Endothelial cell of umbilical vein (primary cell): ENCODE measurements around the gene CCL17. TPM values are rescaled to one million over a fixed set of nuclear protein-coding genes. Genes with fewer than 3 reads are reported as not detected.
A peak's percentile ranks its signal among the peaks of the same experiment; 100 is the strongest.

Experiments
- BruUV-seq: library from RNA; stranded (reverse); fragments of 400-500 nt; replicated peaks from 2 replicates; lab custom pipeline; 2021; lab: Mats Ljungman, UMichigan
- CTCF ChIA-PET: fragments of 300-600, 350-600 bp; sonication (Branson Sonifier 250); formaldehyde crosslinking; loops from one replicate; lab custom pipeline; 2021; ENCODE audit warnings: antibody characterized with exemption, inconsistent platforms; lab: Charles Lee
- POLR2A ChIA-PET: fragments of 300-600, 350-600 bp; sonication (Branson Sonifier 250); formaldehyde crosslinking; loops from one replicate; lab custom pipeline; 2021; ENCODE audit warnings: antibody characterized with exemption, inconsistent platforms; lab: Charles Lee
- DNase-seq: peaks from one replicate; pipeline ENCODE4 v3.0.0-alpha.2; 2011; ENCODE audit warnings: low read depth, low spot score
- FAIRE-seq: peaks from 2 replicates; lab custom pipeline; 2011; peaks lifted over from hg19 to GRCh38; lab: Jason Lieb, UNC
- H2AFZ ChIP-seq: 2 replicates; pipeline ENCODE4 v1.6.0; 2012; ENCODE audit warnings: low read depth, low read length, control low read depth, inconsistent platforms
- H3K27ac ChIP-seq: 2 replicates; pipeline ENCODE4 v1.5.1; 2011; ENCODE audit warnings: low read depth, mild to moderate bottlenecking, control low read depth, low read length, moderate library complexity; ENCODE audit not compliant: insufficient read depth
- H3K27me3 ChIP-seq, 2 experiments: 2 replicates each; pipeline versions ENCODE4 v1.6.0 to v1.6.1; 2011; ENCODE audit warnings: low read length in 2 of 2, mixed read lengths in 1 of 2; ENCODE audit not compliant: control insufficient read depth in 2 of 2, insufficient read depth in 2 of 2
- H3K36me3 ChIP-seq, 2 experiments: 2 replicates in 1 of 2; 3 replicates in 1 of 2; pipeline ENCODE4 v1.5.1; 2011; ENCODE audit warnings: low read length in 2 of 2, mild to moderate bottlenecking in 1 of 2, moderate library complexity in 1 of 2; ENCODE audit not compliant: control insufficient read depth in 2 of 2, insufficient read depth in 2 of 2; ENCODE audit errors: extremely low read depth in 1 of 2
- H3K4me1 ChIP-seq: 3 replicates; pipeline ENCODE4 v1.5.1; 2011; ENCODE audit warnings: mild to moderate bottlenecking, low read length; ENCODE audit not compliant: control insufficient read depth, insufficient read depth; ENCODE audit errors: extremely low read depth
- H3K4me2 ChIP-seq: 2 replicates; pipeline ENCODE4 v1.6.1; 2011; ENCODE audit warnings: low read length, control low read depth, mixed read lengths; ENCODE audit not compliant: insufficient read depth
- H3K4me3 ChIP-seq, 3 experiments: fragments of 200-600 bp in 1 of 3; sonication (generic), shearing (Covaris generic) in 1 of 3; replicated peaks in 1 of 3; 2 replicates each; pipeline ENCODE4 v1.5.1; 2011 to 2016; ENCODE audit warnings: control low read depth in 3 of 3, low read length in 3 of 3, mild to moderate bottlenecking in 2 of 3, inconsistent platforms in 1 of 3, low read depth in 1 of 3, moderate library complexity in 1 of 3; ENCODE audit not compliant: insufficient read depth in 1 of 3
- H3K79me2 ChIP-seq: 2 replicates; pipeline ENCODE4 v1.6.0; 2012; ENCODE audit warnings: low read length, inconsistent platforms; ENCODE audit not compliant: control insufficient read depth, insufficient read depth
- H3K9ac ChIP-seq: replicated peaks from 2 replicates; pipeline ENCODE3; 2011; ENCODE audit warnings: low read length, control low read depth; ENCODE audit not compliant: insufficient read depth; ENCODE audit errors: extremely low read depth
- H3K9me1 ChIP-seq: replicated peaks from 3 replicates; pipeline ENCODE4 v1.6.0; 2011; ENCODE audit warnings: mild to moderate bottlenecking, low read length; ENCODE audit not compliant: control insufficient read depth, insufficient read depth; ENCODE audit errors: extremely low read depth
- H3K9me3 ChIP-seq: replicated peaks from 2 replicates; pipeline ENCODE4 v1.5.1; 2012; ENCODE audit warnings: low read length, inconsistent platforms; ENCODE audit not compliant: control insufficient read depth, insufficient read depth
- H4K20me1 ChIP-seq: replicated peaks from 2 replicates; pipeline ENCODE3; 2011; ENCODE audit warnings: mild to moderate bottlenecking, low read length; ENCODE audit not compliant: control insufficient read depth, insufficient read depth; ENCODE audit errors: extremely low read depth
- CTCF ChIP-seq, 2 donors: IDR thresholded peaks; 1 replicate in 1 of 2; 2 replicates in 1 of 2; pipeline ENCODE4 v1.5.1; 2011; ENCODE audit warnings: low read length in 2 of 2, mild to moderate bottlenecking in 2 of 2, moderate library complexity in 2 of 2, control low read depth in 1 of 2, inconsistent platforms in 1 of 2, low read depth in 1 of 2; ENCODE audit not compliant: insufficient read depth in 1 of 2; ENCODE audit errors: extremely low read depth in 1 of 2
- dilution Hi-C: fragments of 300-500 bp; cut with MboI; formaldehyde crosslinking; loops from one replicate; pipeline ENCODE4 v1.15.0; 2019; ENCODE audit warnings: low sequenced_read_pairs; ENCODE audit not compliant: extremely low pct_ligation_motif_present
- intact Hi-C: fragments of 100-400 bp; cut with micrococcal nuclease; formaldehyde crosslinking; loops from one replicate; pipeline ENCODE4 v1.10.0; 2022
- polyA plus RNA-seq, 4 experiments: library from polyadenylated mRNA; depleted of rRNA in 3 of 4; stranded (reverse) in 3 of 4; unstranded in 1 of 4; fragments of >200 nt; gene quantifications; 2 replicates each; pipeline versions ENCODE4 v1.2.1 to v1.2.3, GENCODE V29; 2011 to 2012; ENCODE audit warnings: missing spikeins in 1 of 4
- total RNA-seq: library from RNA; stranded (reverse); gene quantifications from 2 replicates; pipeline ENCODE4 v1.2.3, GENCODE V29; 2021

The CCL17 gene
- total and polyA plus RNA-seq, 2 donors (not counting 3 experiments of a cell fraction or from before 2014, with no cell fraction given) = not detected

- DNase-seq (peak; percentile 43), FAIRE-seq (peak; percentile 47)
- intact Hi-C loops = loop anchor here (1.0 kb wide), 2 partner anchors 16 to 146 kb away; partner anchors contain the start of gene POLR2C
- peak overlapping the region; percentile 58 for H2AFZ ChIP-seq
- H3K9ac ChIP-seq = peak overlapping the region; percentile 94
- H4K20me1 ChIP-seq = no peaks in the 10 kb centered on the region
- BruUV-seq = TSS peak; percentile 60
- H3K4me1 ChIP-seq = peaks cover 12% of the 10 kb centered on the region
- H3K4me2 ChIP-seq = peak overlapping the region; percentile 83
- H3K9me3 ChIP-seq = no peaks in the 10 kb centered on the region
- POLR2A ChIA-PET = interaction anchor here (0.8 to 1.0 kb wide), 2 partner anchors 16 to 38 kb away, joined by 3 to 4 read pairs; partner anchors contain the start of gene POLR2C
- H3K4me3 ChIP-seq = peak overlapping the region; percentile 43 to 93 (median 78)
- TF ChIP-seq CTCF (IDR thresholded peaks at IDR 0.05; ENCODE audit: extremely low read depth in 1 of 2, insufficient read depth in 1 of 2, low read depth in 1 of 2, low read length in 2 of 2) = no peak
- H3K27me3 ChIP-seq = no peaks in the 10 kb centered on the region
- no peaks in the 10 kb centered on the region for H3K36me3 ChIP-seq
- dilution Hi-C loops = no loop called here
- peaks cover 60% of the 10 kb centered on the region for H3K79me2 ChIP-seq
- H3K27ac ChIP-seq = peak overlapping the region; percentile 56
- CTCF ChIA-PET = interaction anchor here (0.7 to 1.7 kb wide), 13 partner anchors 10 to 147 kb away, joined by 3 to 29 read pairs (median 4); partner anchors contain the start of gene POLR2C
- no peaks in the 10 kb centered on the region for H3K9me1 ChIP-seq
These were observed 42.1 kb downstream of the CCL17 start for GRCh38 chr16:57446531-57447185.
